ENCODE measurements around the gene ARIH2. TPM values are rescaled to one million over a fixed set of nuclear protein-coding genes. Genes with fewer than 3 reads are reported as not detected.

ARIH2 gene
- total and polyA plus RNA-seq, 9 of the 15 experiments (the other 6 are each of a cell fraction or from before 2014, with no cell fraction given) = 27.0 to 120 (median 108) TPM

DNA sequence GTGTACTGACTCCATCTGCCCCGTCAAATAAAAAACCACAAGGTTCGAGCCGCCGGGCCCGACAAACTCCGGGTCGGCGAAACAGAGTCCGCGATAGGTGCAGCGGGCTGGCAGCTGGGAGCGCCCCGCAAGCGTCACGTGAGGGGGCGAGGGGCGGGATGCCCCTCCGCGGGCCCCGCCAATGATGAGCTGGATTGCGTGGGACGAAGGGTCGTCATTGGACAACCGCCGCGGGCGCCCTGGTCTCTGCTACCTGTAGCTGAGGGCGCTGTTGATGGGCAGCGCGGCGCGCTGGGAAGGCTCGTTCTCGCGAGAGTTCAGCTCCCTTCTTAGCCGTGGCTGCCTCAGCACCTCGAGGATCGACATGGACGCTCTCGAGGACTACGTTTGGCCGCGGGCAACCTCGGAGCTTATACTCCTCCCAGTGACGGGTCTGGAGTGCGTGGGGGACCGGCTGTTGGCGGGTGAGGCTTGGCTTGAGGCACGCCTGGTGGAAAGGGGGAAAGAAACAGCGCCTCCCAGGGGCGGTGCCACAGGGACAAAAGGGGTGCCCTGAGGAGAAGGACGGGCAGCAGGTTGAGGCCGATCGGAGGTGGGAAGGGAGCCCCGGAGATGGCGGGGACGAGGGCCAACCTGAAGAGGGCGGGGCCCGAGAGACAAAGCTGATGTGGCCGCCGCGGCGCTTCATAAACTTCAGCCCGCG, 88.6 kb downstream of the ARIH2 start, which contains the start of gene WDR6 (continued):
- TF ChIP-seq CHD7 (IDR thresholded peaks at IDR 0.05; ENCODE audit: low read depth, low read length) = no peak
- peak; percentile 61; the same call in 1 of the 2 replicates for TF ChIP-seq PML (IDR thresholded peaks at IDR 0.05; ENCODE audit: low read length)
- TF ChIP-seq HOMEZ (CRISPR knock-in tag; IDR thresholded peaks at IDR 0.05) = no peak
- peak; percentile 44; the same call in 1 of the 2 replicates for TF ChIP-seq CREB1 (IDR thresholded peaks at IDR 0.05)
- TF ChIP-seq CREB1 (CRISPR knock-in tag; IDR thresholded peaks at IDR 0.05) = no peak; the same call in 1 of the 2 replicates
- peak; percentile 89; the same call in 1 of the 2 replicates for TF ChIP-seq MBD2 (IDR thresholded peaks at IDR 0.05; ENCODE audit: borderline replicate concordance, low read depth)
- TF ChIP-seq ESRRB (CRISPR knock-in tag; IDR thresholded peaks at IDR 0.05; ENCODE audit: borderline replicate concordance) = no peak
- TF ChIP-seq ZNF436 (CRISPR knock-in tag; IDR thresholded peaks at IDR 0.05) = no peak
- TF ChIP-seq ARID1B (IDR thresholded peaks at IDR 0.05) = no peak
- no peak for TF ChIP-seq MEF2A (IDR thresholded peaks at IDR 0.05; ENCODE audit: control insufficient read depth, low read depth, low read length)
- no peak for TF ChIP-seq ZNF263 (CRISPR knock-in tag; IDR thresholded peaks at IDR 0.05; ENCODE audit: borderline replicate concordance)
- no peak for TF ChIP-seq ILF3 (IDR thresholded peaks at IDR 0.05; ENCODE audit: borderline replicate concordance)
- no peak for TF ChIP-seq STAG1 (CRISPR knock-in tag; IDR thresholded peaks at IDR 0.05; ENCODE audit: borderline replicate concordance)
- TF ChIP-seq YBX1 (IDR thresholded peaks at IDR 0.05) = no peak
- no peak for TF ChIP-seq GTF2F1 (IDR thresholded peaks at IDR 0.05; ENCODE audit: low read depth, low read length)
